HS-5 (cell line): ENCODE results near the gene SLC39A7.

Experiments
- DNase-seq: peaks from one replicate; pipeline ENCODE4 v3.0.0-alpha.2; 2012; ENCODE audit warnings: low read depth

SLC39A7 gene

DNA sequence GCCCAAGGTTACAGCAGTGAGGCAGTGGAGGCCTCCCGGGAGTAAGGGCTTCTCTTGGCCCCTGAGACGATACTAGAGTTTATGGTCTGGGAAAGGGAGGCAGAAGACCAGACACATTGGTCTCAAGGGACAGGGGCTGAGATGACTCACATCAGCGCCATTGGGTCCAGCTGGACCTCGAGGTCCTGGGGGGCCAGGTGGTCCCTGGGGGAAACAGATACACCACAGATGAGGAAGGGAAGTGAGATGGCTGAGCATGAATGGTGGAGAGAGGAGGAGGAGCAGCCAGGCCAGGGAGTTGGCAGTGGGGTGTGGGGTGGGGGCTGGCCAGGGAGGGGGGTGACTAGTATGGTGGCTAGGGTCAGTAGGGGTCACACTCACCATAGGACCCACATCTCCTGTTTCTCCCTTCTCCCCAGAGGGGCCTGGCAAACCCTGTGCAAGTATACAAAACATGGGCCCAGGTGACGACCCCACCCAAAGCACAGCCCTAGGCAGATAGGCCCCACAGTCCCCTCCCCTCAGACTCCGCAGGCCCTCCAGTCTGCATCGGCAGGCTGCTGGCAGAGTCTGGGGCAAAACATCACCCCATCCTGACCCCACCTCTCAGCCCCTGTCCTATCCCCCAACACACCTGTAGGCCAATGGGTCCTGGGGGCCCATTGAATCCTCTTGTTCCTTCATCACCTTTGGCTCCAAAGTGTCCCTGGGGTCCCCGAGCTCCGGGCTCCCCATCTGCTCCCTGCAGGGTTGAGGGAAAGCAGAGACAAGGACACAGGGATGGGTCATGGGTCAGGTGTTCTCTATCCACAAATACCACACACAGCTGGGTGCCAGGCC is 30.3 kb upstream of the SLC39A7 start:
- DNase-seq, result no peak

DNA sequence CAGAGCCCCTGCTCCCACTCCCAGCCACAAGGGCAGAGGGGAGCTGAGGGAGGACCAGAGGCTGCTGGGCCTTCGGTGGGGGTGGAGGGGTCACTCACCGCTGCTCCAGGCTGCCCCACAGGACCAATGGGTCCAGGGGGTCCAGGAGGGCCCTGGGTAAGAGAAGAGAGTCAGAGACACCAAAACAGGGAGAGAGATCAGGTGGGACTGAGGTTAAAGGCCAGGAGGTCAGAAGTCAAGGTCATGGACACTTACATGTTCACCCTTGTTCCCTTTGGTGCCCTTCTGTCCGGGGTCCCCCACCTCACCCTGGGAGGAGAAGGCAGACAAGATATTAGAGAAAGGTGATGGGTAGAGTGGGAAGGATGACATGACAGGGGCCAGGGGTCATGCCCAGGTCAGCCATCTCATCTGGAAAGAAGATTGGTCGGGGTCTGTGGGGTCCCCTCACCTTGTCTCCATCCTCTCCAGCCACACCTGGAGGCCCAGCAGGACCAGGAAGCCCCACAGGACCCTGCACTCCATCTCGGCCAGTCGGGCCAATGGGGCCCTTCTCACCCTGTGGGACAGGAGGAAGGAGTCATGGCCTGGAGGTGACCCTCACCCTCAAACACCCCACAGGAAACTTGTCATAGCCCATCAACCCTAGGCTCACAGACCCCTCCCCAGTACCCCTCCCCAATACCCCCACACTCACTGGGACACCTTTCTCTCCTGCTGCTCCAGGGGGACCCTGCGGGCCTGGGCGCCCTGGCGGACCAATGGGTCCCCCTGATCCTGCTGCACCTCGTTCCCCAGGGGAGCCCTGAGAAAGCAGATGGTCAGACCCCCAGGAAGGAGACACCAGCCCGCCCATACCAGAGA is 29.4 kb upstream of the SLC39A7 start:
- DNase-seq, result no peak

DNA sequence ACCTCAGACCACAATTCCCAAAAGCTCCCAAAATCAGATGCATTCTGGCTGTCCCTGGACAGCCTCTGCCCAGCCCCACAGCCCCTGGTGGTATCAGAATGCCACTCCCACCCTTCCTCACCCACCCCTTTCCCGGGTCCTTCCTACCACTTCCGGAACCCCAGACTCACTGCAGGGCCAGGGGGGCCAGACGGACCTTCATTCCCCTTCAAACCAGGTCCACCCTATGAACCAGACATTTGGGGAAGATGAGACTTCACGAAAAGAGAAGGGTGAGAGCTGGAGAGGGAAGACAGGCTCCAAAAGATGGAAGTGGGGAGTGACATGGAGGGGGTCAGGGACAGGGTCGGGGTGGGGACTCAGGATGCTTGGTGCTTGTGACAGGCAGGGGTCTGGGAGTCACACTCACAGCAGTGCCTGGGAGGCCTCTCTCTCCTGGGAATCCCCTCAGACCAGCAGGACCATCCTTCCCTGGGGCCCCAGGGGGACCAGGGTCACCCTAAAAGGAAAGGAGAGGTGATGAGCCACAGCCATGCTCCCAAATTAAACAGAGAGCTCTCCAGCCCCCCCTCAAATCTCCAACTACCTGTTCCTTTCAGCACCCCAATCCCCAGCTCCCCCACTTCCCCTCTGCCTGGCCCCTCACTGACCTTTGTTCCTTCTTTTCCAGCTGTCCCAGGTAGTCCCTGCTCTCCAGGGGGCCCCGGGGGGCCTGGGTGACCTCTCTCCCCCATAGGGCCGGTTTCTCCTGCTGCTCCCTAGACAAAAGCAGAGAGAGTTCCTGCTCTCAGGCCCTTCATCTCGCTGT is 28.6 kb upstream of the SLC39A7 start:
- no peak for DNase-seq

DNA sequence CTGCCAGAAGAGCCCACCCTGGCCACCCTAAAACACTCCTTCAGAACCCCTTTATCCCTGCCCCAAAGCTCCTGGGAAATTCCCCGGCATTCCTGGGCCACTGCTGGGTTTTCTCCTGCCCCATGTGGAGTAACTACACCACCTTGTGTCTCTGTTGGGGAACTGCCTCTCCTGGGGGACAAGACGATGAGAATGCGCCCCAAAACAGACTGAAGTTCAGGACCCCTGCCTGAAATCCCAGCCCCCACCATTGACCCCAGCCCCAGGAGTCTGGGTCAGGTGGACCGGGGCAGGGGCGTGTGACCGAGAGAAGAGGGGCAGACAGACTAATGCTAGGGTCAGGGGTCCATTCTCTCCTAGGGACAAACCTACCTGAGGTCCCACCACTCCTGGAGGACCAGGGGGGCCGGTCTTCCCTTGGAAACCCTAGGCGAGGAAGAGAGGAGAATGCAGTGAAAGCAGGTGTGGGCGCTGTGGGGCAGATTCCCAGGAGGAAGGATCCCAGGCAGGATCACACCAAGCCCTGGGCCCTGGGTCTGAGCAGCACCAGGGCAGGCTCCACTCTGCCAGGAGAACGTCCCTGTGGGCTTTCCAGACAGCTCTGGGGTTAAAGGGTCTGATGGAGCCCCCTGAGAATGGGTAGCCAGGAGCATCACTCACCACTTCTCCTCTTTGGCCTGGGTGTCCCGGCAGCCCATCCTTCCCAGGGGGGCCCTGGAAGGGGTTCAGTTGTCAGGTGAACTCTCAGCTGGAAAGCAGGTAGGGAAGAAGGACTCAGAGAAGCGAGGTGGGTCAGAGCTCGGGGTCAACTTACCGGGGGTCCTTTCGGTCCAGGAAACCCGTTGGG is 27.8 kb upstream of the SLC39A7 start:
- DNase-seq, result no peak

DNA sequence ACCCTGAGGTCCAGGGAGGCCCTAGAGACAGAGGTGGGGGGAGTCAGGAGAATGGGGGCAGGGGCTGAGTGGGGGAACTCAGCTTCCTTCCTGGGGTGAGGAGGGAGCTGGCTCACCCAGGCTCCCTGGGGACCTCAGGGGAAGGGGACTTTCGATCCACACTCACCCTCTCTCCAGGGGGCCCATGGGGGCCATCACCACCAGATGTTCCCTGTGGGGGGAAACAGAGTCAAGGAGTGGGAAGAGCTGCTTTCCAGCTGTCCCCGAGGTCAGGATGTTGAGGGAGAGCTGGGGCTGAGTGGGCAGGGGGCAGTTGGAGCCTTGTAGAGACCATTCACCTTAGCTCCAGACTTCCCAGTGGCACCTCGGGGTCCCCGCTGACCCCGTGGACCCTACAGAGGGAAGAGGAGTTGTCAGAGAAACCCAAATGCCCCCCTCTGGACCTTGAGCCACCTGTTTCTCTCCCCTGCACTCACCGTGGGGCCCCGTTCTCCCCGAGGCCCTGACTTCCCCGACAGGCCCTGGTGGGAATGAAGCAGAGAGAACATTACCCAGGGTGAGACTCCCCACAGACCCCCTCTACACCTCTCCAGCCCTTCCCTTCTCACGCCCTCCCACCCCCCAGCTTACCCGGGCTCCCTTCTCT is 27.0 kb upstream of the SLC39A7 start:
- no peak for DNase-seq

DNA sequence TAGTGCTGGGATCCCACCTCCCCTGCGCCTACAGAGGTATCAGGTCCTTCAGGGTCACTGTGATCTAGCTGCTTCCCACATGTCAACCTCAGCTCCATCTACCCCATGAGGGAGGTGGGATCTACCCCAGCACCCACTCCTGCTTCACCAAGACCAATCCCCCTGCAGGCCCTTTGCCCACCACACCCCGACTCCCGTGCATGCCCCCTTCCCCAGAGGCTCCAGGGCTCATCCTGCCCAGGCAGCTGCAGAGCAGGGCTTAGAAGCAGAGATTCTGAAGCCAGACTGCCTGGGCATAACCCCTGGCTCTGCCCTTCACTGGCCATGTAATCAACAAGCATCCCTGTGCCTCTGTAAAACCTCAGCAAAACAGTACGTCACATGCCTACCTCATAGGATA is 25.9 kb upstream of the SLC39A7 start:
- no peak for DNase-seq

DNA sequence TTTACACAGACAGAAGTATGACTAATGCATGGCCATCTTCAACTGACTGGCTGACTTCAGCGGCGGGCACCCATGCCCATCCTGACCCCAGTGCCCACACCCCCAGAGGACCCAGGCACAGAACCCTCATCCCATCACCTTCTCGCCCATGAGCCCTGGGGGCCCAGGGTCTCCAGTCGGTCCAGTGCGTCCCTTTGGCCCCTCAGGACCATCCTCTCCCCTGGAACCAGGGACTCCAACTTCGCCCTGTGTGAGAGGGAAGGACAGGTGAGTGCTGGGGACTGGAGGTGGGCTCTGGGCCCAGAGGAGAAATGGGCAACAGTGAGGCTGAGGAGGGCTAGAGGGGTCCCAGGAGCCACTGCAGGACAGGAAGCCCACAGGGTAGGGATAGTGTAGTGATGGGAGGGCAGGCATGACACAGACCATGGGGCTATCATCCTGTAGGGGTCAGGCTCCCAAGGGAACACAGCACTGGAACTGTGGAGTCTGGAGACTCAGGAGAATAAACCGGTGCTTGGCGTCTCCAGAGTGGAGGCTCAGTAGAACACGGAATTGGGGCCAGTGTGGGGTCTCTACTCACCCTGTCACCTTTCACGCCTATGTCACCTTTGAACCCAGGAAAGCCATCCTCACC is 25.1 kb upstream of the SLC39A7 start:
- DNase-seq, result no peak

DNA sequence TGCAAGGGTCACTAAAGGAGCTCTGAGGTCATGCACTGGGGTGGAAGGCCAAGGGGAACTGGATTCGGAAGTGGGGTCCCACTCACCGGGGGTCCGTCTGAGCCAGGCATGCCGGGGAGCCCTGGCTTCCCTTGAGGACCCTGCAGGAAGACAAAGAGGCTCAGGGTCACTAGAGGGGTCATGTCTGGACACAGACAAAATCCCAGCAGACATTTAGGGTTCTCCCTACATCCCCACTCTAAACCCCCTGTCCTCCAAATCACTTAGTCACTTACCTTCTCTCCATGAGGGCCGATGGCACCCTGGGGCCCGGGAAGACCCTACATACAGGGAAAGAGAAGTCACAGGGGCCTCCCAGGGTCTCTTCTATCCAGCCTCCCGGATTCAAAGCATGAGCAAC is 23.8 kb upstream of the SLC39A7 start:
- DNase-seq, result no peak

DNA sequence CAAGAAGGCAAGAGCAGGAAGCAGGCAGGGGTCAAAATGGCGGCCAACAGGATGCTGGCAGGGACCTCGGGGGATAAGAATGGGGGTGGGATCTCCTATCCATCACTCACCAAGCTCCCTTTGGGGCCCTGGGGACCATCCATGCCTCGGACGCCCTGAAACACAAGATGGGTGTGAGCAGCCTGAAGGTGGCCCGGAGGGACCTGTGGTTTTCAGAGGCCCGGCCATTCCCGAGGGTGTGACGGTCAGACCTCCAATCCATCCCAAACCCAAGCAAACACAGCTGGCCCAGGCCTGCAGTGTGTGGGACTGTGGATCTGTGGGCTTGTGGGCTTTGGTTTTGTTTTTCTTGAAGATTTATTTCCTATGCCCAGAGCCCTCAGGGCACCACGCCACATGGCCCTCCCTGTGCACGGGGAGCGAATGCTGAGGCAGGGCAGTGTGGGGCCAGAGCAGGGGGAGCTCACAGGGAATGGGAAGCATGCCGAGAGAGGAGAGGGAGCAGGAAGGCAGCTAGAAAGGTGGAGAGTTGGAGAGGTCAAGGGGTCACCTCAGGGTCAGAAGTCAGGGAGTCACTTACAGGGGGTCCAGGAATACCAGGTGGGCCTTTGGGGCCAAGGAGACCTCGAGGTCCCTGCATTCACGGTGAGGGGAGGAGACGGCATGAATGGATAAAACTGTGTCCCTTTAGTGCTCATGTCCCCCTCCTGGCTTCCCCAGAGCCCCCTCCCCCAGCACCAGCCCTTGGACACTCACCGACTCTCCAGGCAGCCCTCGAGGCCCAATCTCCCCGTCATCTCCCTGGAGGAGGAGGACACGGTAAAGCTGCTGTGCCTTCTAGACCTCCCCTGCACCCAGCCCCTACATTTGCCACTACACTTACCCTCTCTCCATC is 22.9 kb upstream of the SLC39A7 start:
- no peak for DNase-seq

DNA sequence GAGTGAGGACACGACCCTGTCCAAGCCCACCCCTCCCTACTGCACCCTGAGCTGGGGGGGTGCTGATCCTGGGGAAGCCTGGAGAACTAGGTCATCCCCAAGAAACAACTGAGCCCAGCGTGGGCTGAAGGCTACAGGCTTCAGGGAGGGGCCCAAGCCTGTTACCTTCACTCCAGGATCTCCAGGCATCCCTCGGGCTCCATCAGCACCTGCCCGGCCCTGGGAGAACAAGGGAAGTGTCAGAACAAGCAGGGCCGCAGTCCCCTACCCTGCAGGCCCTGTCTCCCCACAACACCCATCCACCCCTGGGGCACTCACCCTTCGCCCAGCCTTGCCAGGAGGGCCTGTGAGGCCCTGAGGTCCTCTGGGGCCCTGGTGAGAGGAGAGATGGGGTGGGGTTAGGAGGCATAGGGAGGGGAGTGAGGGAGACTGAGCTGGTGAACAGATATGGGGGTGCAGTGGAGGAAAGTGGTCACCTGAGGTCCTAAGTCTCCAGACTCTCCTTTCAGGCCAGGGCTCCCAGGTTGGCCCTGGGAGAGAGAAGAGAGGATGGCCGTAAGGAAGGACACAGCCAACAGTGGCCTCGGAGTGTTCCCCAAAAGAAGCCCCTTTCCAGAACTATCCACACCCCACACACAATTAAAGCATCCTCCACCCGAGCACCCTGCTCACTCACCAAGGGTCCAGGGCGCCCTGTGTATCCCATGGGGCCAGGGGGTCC is 21.8 kb upstream of the SLC39A7 start:
- no peak for DNase-seq

DNA sequence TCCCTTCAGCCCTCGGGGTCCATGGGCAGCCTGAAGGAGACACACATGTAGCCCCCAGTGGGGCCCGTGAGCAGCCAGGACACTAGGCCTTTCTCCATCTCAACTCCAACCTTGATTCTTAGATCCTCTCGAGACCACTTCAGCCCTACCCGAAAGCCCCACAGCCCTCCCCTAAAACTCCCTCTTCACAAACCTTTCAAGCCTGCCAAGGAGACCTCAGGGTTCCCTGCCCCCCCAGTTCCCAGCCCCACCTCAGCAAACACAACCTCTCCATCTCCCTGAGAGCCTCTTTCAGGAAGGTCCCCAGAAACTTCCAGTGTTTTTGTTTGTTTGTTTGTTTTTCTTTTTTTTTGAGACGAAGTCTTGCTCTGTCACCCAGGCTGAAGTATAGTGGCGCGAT is 19.5 kb upstream of the SLC39A7 start:
- no peak for DNase-seq

DNA sequence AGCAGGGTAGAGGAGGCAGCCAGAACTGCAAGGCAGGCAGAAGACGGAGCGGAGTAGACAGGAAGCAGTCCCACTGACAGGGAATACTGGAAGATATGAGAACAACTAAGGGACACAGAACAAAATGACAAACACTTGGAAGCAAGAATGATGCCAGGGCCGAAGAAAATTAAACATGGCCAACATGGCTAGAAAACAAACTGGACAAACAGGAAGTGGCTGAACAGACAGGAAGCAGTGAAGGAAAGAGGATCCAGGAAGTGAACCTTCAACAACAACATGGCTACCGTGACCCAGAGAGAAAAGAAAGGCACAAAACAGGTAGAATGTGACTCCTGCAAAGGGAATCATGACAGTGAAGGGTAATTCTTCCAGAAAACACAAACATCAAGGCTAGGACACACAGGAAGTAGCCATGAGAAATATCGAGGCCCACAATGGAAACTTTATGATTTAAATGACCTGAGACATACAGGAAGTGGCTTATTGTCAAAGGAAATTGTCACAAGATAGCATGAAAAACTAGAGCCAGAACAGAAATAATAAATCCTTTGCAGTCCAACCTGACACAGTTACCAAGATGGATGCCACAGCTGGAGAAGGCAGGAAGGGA is 17.5 kb upstream of the SLC39A7 start:
- no peak for DNase-seq

DNA sequence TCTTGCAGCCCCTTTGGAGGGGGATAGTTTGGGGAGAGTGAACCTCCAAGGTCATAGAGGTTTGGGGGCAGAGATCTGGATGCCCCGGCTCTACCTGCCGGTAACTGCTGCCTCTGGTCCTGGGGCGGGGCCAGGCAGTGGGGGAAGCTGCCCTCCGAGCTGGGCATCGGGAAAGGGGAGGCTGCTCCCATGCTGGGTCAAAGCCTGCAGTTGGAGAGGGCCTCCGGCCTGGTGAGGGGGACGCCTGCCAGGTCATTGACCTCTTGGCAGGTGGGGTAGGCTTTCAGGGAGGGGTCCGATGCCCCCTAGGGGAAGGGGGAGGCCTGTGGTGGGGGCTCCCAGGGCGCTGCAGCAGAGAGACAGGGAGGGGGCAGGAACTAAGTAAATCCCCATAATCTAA is 15.5 kb upstream of the SLC39A7 start:
- DNase-seq, result no peak

DNA sequence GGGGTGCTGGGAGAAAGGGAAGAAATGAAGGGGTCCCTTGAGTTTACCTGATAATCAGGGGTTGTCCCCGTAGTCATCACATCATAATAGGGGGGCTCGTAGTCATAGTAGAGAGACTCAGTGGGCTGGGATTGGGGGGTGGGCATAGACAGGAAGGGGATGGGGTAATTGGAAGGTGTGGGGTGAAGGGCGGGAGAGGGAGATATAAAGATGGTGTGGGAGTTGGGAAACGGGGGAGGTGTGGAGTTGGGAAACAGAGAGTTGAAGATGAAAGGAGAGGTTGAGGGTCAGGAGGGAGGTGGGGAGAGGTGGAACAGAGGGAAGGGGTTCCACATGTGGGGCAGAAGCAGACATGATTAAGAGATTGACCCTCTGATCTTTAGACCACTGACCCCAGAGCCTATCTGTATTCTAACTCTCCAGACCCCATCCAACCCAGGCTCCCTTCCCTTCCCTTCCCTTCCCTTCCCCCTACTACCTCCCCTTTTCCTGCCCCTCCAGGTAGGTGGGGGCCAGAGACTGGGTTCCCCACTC is 14.9 kb upstream of the SLC39A7 start:
- DNase-seq, result no peak

DNA sequence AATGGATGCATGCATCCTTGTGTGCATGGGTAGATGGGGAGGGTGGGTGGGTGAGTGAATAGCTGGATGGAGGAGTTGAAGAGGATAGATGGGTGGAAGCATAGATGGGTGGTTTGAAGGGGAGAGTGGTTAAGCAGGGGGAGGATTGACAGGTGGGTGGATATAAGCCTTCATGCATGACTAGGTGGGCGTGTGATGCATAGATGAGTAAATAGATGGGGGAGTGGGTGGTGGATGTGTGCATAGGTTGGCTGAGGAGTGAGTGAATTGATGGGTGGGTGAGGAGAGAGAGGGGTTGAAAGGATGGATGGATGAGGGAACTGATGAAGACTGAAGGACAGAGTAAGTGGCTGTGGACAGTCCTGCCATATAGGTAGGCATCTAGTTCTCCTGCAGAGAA is 12.9 kb upstream of the SLC39A7 start:
- no peak for DNase-seq

DNA sequence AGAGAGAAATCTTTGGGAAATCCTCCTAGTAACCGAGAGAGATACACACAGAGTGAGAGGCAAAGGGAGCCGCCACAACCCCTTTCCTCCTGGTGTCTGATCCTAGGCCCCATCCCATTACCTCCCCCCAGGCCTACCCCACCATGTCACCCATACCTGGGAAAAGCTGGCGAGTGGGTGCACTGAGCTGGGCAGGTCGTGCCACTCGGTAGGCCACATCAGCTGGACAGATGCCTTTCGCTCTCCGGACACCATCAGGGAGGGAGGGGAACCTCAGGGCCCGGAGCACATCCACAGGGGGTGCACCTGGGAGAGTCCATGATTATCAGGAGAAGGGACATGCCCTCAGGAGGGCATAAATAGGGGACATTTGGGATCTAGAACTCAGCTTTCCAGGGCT is 11.5 kb upstream of the SLC39A7 start:
- DNase-seq, result no peak

DNA sequence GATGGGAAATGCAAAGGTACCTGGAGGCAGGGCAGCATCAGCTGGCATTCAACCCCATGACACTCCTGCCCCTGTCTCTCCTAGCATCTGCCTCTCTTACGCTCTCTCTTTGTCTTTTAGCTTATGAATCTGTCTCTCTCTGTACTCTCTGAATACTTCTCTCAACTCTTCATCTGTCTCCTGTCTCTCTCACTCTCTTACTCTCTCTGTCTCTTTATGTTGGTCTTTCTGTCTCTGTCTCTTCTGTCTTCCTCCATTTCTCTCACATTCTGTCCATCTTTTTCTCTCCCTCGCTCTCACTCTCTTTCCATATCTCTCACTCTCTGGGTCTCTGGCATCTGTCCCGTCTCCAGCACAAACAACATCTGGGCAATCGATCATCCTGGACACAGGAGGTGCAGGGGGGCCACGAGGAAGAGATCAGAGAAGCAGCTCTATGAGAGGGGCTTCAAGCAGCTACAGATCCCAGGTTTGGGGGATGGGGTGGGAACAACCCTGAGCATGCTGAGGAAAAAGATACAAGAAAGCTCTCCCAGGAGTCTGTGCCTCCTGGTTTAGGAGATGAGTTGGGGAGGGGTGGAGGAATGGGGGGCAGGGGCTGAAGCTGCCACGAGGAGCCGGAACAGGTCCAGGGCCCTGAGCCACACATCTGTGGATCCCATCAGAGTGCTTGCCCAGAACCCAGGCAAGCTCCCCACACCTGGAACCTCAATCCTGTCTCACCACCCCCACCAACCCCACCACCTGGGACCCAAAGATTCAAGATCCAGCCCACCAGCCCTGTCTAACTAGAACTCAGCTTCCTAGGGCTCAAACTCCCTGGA is 10.8 kb upstream of the SLC39A7 start:
- no peak for DNase-seq
